Gastrocnemius medialis (tissue), 4 donors: ENCODE measurements around the gene ZBTB16. TPM values are rescaled to one million over a fixed set of nuclear protein-coding genes. Genes with fewer than 3 reads are reported as not detected.

ENCODE experiments used
- ATAC-seq, 2 donors: fragments of 150-250 bp; one replicate each; pipeline ENCODE4 v1.9.1; 2016
- DNase-seq, 2 donors: peaks; one replicate each; pipeline ENCODE4 v3.0.0-alpha.2; 2019
- H3K27ac ChIP-seq, 4 donors: fragments of 200-600 bp; sonication (generic); 1 replicate in 1 of 4; 2 replicates in 3 of 4; pipeline ENCODE4 v1.5.1; 2016 to 2018; ENCODE audit warnings: mild to moderate bottlenecking in 2 of 4, moderate library complexity in 1 of 4
- H3K27me3 ChIP-seq, 3 donors: fragments of 200-600 bp; sonication (generic) in 2 of 3; 1 replicate in 1 of 3; 2 replicates in 2 of 3; pipeline versions ENCODE4 v1.5.1 to v1.6.0; 2016 to 2019; ENCODE audit warnings: mild to moderate bottlenecking in 1 of 3, moderate library complexity in 1 of 3
- H3K36me3 ChIP-seq, 2 donors: fragments of 200-600 bp; sonication (generic) in 1 of 2; one replicate each; pipeline ENCODE4 v1.5.1; 2017 to 2018
- H3K4me1 ChIP-seq, 2 donors: fragments of 200-600 bp; sonication (generic) in 1 of 2; one replicate each; pipeline ENCODE4 v1.5.1; 2016 to 2017; ENCODE audit warnings: mild to moderate bottlenecking in 2 of 2
- H3K4me3 ChIP-seq, 4 donors: fragments of 200-600 bp; sonication (generic) in 3 of 4; 1 replicate in 1 of 4; 2 replicates in 3 of 4; pipeline ENCODE4 v1.5.1; 2016 to 2019; ENCODE audit warnings: mild to moderate bottlenecking in 2 of 4
- H3K9me3 ChIP-seq, 3 donors: fragments of 200-600 bp; sonication (generic) in 2 of 3; 1 replicate in 1 of 3; 2 replicates in 2 of 3; pipeline ENCODE4 v1.5.1; 2016 to 2019
- POLR2A ChIP-seq, 2 donors: fragments of 450-650 bp; IDR thresholded peaks; one replicate each; pipeline ENCODE4 v1.6.1; 2017; ENCODE audit warnings: antibody characterized with exemption in 2 of 2, mild to moderate bottlenecking in 2 of 2, moderate library complexity in 2 of 2
- in situ Hi-C, 4 donors: fragments of 200-750 bp; cut with MboI; loops; one replicate each; pipeline versions ENCODE4 v1.15.0 to v1.8.0; 2017; ENCODE audit warnings: low sequenced_read_pairs in 4 of 4
- intact Hi-C: fragments of 100-400 bp; cut with DNase I; formaldehyde crosslinking; loops from one replicate; pipeline ENCODE4 v1.15.1; 2023; ENCODE audit warnings: low total_unique reads
- total RNA-seq, 4 donors: library from RNA; depleted of rRNA; stranded (reverse); fragments of >200 nt; gene quantifications; one replicate each; pipeline versions ENCODE4 v1.1.0 to v1.2.3, GENCODE V29; 2016
- TF ChIP-seq, protein P1 (sequence below), 5 experiments: fragments of 450-650 bp in 3 of 5; fragments of 200-600 bp in 2 of 5; sonication (generic) in 2 of 5; IDR thresholded peaks in 4 of 5; conservative IDR thresholded peaks in 1 of 5; 1 replicate in 4 of 5; 2 replicates in 1 of 5; pipeline ENCODE4 v1.5.1; 2016 to 2019; ENCODE audit warnings: antibody characterized with exemption in 5 of 5, mild to moderate bottlenecking in 3 of 5, moderate library complexity in 3 of 5

Gene ZBTB16
- total RNA-seq, 4 donors from 2014 or later, result 156 to 250 (median 196) TPM

DNA sequence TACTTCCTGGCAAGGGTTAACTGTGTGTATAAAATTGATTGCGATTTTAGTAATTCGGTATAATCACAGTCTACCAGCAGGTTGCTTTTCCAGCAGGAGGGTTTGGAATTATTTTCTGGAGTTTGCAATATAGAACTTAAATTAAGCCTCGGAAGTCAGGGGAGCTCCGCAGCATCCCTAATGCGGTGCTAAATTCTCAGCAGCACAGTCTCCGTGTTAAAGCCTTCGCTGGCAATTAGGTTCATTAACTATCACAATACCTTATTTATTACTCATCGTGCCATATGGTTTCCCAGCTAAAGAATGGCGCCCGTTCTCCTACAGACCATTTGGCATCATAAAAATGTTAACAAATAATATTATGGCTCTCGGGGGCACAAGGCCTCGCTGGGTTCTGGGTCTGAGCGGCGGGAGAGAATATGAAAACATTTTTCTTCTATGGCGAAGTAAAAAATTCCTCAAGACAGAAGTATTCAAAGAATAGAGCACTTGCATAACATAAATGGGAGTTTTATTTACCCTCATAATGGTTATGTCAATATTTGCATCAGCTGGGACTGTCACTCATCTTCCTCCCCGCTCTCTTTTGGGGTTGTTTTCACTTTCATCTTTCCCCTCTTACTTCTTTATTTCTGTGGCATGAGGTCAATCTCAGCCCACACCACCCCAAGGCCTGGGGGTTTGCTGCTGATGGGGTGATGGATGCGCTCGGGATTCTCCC lies 28.1 kb upstream of the ZBTB16 start:
- Histone ChIP-seq H3K27ac (no peak overlapping the region), H3K4me3 (no peak overlapping the region), H3K36me3 (no peaks in the 10 kb centered on the region), H3K4me1 (peaks cover 6 to 16% of the 10 kb centered on the region in 2 donors), H3K27me3 (no peaks in the 10 kb centered on the region), H3K9me3 (no peaks in the 10 kb centered on the region)
- in situ Hi-C loops (loop anchor here in 1 of 4 donors (10.0 kb wide), 1 partner anchor 233 kb away; no protein-coding TSS in a partner anchor), intact Hi-C loops (loop anchor here (10.0 kb wide), 1 partner anchor 137 kb away; no protein-coding TSS in a partner anchor)
- ATAC-seq, result no peak
- DNase-seq, result no peak
- TF ChIP-seq, protein P1, sequence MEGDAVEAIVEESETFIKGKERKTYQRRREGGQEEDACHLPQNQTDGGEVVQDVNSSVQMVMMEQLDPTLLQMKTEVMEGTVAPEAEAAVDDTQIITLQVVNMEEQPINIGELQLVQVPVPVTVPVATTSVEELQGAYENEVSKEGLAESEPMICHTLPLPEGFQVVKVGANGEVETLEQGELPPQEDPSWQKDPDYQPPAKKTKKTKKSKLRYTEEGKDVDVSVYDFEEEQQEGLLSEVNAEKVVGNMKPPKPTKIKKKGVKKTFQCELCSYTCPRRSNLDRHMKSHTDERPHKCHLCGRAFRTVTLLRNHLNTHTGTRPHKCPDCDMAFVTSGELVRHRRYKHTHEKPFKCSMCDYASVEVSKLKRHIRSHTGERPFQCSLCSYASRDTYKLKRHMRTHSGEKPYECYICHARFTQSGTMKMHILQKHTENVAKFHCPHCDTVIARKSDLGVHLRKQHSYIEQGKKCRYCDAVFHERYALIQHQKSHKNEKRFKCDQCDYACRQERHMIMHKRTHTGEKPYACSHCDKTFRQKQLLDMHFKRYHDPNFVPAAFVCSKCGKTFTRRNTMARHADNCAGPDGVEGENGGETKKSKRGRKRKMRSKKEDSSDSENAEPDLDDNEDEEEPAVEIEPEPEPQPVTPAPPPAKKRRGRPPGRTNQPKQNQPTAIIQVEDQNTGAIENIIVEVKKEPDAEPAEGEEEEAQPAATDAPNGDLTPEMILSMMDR (IDR thresholded peaks at IDR 0.05 in 4 of 5, conservative IDR thresholded peaks at IDR 0.05 in 1 of 5), result no peak
- no peak for TF ChIP-seq POLR2A (IDR thresholded peaks at IDR 0.05)

DNA sequence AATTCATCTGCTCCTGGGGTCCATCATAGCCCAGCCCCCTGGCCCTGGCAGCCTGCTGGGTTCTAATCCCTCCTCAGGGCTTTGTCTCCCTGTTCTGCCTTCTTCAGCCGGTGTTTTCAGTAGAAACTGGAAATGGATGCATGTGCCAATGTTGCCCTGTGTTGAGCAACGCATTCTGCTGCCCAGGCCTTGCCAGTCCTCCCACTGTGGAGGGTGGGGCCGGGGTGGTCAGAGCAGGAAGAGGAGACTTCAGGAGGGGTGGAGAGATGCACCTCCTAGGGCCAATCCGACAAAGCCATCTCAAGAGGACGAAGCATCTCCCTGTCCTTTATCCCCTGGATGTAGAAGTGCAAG lies 27.6 kb upstream of the ZBTB16 start:
- no peak for DNase-seq
- H3K36me3 ChIP-seq, result no peaks in the 10 kb centered on the region
- in situ Hi-C loops (loop anchor here in 1 of 4 donors (10.0 kb wide), 1 partner anchor 233 kb away; no protein-coding TSS in a partner anchor), intact Hi-C loops (loop anchor here (10.0 kb wide), 1 partner anchor 137 kb away; no protein-coding TSS in a partner anchor)
- TF ChIP-seq POLR2A (IDR thresholded peaks at IDR 0.05), result no peak
- TF ChIP-seq, protein P1 (IDR thresholded peaks at IDR 0.05 in 4 of 5, conservative IDR thresholded peaks at IDR 0.05 in 1 of 5), result no peak
- peaks cover 12 to 21% of the 10 kb centered on the region in 2 donors for H3K4me1 ChIP-seq
- ATAC-seq, result no peak
- no peak overlapping the region for H3K4me3 ChIP-seq
- H3K27me3 ChIP-seq, result no peaks in the 10 kb centered on the region
- no peaks in the 10 kb centered on the region for H3K9me3 ChIP-seq
- H3K27ac ChIP-seq, result no peak overlapping the region

DNA sequence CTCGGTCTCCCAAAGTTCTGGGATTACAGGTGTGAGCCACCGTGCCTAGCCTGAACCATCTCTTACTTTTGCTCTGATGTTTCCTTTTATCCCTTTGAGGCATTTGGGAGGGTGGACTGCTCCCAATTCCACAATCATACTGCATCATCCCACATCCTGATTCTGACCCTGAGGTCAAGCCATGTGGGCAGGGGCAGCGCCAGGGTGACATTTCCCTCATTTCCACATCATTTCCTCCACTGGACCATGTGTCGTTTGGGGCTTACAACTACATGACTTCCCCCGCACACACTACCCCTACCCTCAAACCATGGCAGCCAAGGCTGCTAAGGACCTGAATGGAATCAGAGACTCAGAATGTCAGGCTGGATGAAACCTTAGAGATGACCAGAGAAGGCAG lies 26.4 kb upstream of the ZBTB16 start:
- H3K4me3 ChIP-seq, result no peak overlapping the region
- H3K4me1 ChIP-seq, result peaks cover 13 to 21% of the 10 kb centered on the region in 2 donors
- H3K9me3 ChIP-seq, result no peaks in the 10 kb centered on the region
- intact Hi-C loops (loop anchor here (10.0 kb wide), 1 partner anchor 138 kb away; no protein-coding TSS in a partner anchor), in situ Hi-C loops (loop anchor here in 1 of 4 donors (10.0 kb wide), 1 partner anchor 232 kb away; no protein-coding TSS in a partner anchor)
- H3K27me3 ChIP-seq, result no peaks in the 10 kb centered on the region
- no peaks in the 10 kb centered on the region for H3K36me3 ChIP-seq
- H3K27ac ChIP-seq, result no peak overlapping the region
- ATAC-seq, result no peak
- DNase-seq, result no peak
- TF ChIP-seq POLR2A (IDR thresholded peaks at IDR 0.05), result no peak
- TF ChIP-seq, protein P1 (IDR thresholded peaks at IDR 0.05 in 4 of 5, conservative IDR thresholded peaks at IDR 0.05 in 1 of 5), result no peak

DNA sequence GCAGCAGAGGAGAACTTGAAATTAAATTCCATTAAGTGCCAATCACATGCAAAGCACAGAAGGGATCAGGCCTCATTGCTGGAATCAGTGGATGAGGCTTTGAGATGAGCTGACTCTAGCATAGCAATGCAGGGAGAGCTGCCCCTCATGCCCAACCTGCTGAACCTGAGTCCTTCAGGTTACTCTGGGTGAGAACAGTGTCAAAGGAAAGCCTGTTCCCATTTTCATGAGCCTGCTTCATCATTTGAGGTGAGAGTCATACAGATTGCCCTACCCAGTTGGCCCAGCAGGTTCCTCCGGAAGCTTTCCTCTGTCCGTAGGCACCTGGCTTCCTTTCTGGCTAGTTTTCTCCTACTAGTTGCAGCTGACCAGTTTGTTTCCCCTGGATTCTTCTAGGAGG lies 25.9 kb upstream of the ZBTB16 start:
- intact Hi-C loops, result loop anchor here (10.0 kb wide), 1 partner anchor 139 kb away; no protein-coding TSS in a partner anchor
- Histone ChIP-seq H3K4me1 (peaks cover 13 to 21% of the 10 kb centered on the region in 2 donors), H3K36me3 (no peaks in the 10 kb centered on the region), H3K4me3 (no peak overlapping the region), H3K27me3 (no peaks in the 10 kb centered on the region), H3K27ac (no peak overlapping the region), H3K9me3 (no peaks in the 10 kb centered on the region)
- no peak for DNase-seq
- ATAC-seq, result no peak
- TF ChIP-seq POLR2A (IDR thresholded peaks at IDR 0.05), result no peak
- TF ChIP-seq, protein P1 (IDR thresholded peaks at IDR 0.05 in 4 of 5, conservative IDR thresholded peaks at IDR 0.05 in 1 of 5), result no peak
- in situ Hi-C loops, result loop anchor here in 1 of 4 donors (10.0 kb wide), 1 partner anchor 231 kb away; no protein-coding TSS in a partner anchor
